Liver (tissue), 9 donors: ENCODE data around the gene CCDC102B. TPM values are rescaled to one million over a fixed set of nuclear protein-coding genes. Genes with fewer than 3 reads are reported as not detected.

Source experiments
- DNase-seq: peaks from one replicate; pipeline ENCODE4 v3.0.0-alpha.2; 2017; ENCODE audit warnings: low spot score
- H3K27ac ChIP-seq, 2 donors: one replicate each; pipeline ENCODE4 v1.7.0; 2013; ENCODE audit warnings: inconsistent platforms in 2 of 2, low read length in 2 of 2, control low read depth in 1 of 2, low read depth in 1 of 2, mild to moderate bottlenecking in 1 of 2
- H3K27me3 ChIP-seq, 4 donors: one replicate each; pipeline versions ENCODE4 v1.6.1 to v1.7.0; 2013; ENCODE audit warnings: low read length in 3 of 4, inconsistent platforms in 1 of 4, mild to moderate bottlenecking in 1 of 4, moderate library complexity in 1 of 4; ENCODE audit not compliant: control insufficient read depth in 4 of 4, insufficient read depth in 4 of 4
- H3K36me3 ChIP-seq, 4 donors: one replicate each; pipeline versions ENCODE4 v1.6.1 to v1.7.0; 2013; ENCODE audit warnings: low read length in 3 of 4, mild to moderate bottlenecking in 3 of 4, low read depth in 1 of 4, moderate library complexity in 1 of 4; ENCODE audit not compliant: control insufficient read depth in 4 of 4, insufficient read depth in 3 of 4
- H3K4me1 ChIP-seq, 4 donors: one replicate each; pipeline versions ENCODE4 v1.6.1 to v1.7.0; 2013; ENCODE audit warnings: low read length in 3 of 4, mild to moderate bottlenecking in 3 of 4, moderate library complexity in 1 of 4; ENCODE audit not compliant: control insufficient read depth in 4 of 4, insufficient read depth in 4 of 4
- H3K4me3 ChIP-seq, 3 donors: one replicate each; pipeline versions ENCODE4 v1.6.1 to v1.7.0; 2013; ENCODE audit warnings: low read length in 3 of 3, control low read depth in 1 of 3, low read depth in 1 of 3, mild to moderate bottlenecking in 1 of 3
- H3K9ac ChIP-seq, 2 donors: one replicate each; pipeline ENCODE4 v1.7.0; 2013; ENCODE audit warnings: low read length in 2 of 2, mild to moderate bottlenecking in 2 of 2, moderate library complexity in 2 of 2, control low read depth in 1 of 2, low read depth in 1 of 2
- H3K9me3 ChIP-seq, 4 donors: one replicate each; pipeline versions ENCODE4 v1.6.1 to v1.7.0; 2013; ENCODE audit warnings: low read length in 3 of 4; ENCODE audit not compliant: control insufficient read depth in 4 of 4
- ATF3 ChIP-seq: IDR thresholded peaks from 2 replicates; pipeline ENCODE4 v1.6.1; 2016; ENCODE audit warnings: antibody characterized with exemption
- CTCF ChIP-seq: fragments of 150-350 bp; IDR thresholded peaks from 2 replicates; pipeline ENCODE4 v1.5.1; 2017; ENCODE audit warnings: improper control_type of control experiment, low read depth, low read length; ENCODE audit not compliant: missing input control
- EGR1 ChIP-seq, 2 donors: IDR thresholded peaks; 2 replicates each; pipeline ENCODE4 v1.6.1; 2016 to 2018; ENCODE audit warnings: antibody characterized with exemption in 2 of 2, low read depth in 2 of 2
- FOXA1 ChIP-seq: IDR thresholded peaks from 2 replicates; pipeline ENCODE4 v1.6.1; 2016; ENCODE audit warnings: antibody characterized with exemption
- FOXA2 ChIP-seq: IDR thresholded peaks from 2 replicates; pipeline ENCODE4 v1.6.1; 2016; ENCODE audit warnings: antibody characterized with exemption
- GABPA ChIP-seq, 2 donors: IDR thresholded peaks in 1 of 2; conservative IDR thresholded peaks in 1 of 2; 2 replicates each; pipeline ENCODE4 v1.6.1; 2016; ENCODE audit warnings: antibody characterized with exemption in 2 of 2, mild to moderate bottlenecking in 1 of 2, moderate library complexity in 1 of 2
- HNF4A ChIP-seq, 2 donors: conservative IDR thresholded peaks; 2 replicates each; pipeline ENCODE4 v1.6.1; 2016; ENCODE audit warnings: antibody characterized with exemption in 2 of 2, mild to moderate bottlenecking in 2 of 2
- HNF4G ChIP-seq: IDR thresholded peaks from 2 replicates; pipeline ENCODE4 v1.6.1; 2016; ENCODE audit warnings: antibody characterized with exemption
- JUND ChIP-seq, 2 donors: IDR thresholded peaks; 2 replicates each; pipeline ENCODE4 v1.6.1; 2016; ENCODE audit warnings: antibody characterized with exemption in 2 of 2
- MAX ChIP-seq: IDR thresholded peaks from 2 replicates; pipeline ENCODE4 v1.6.1; 2016; ENCODE audit warnings: antibody characterized with exemption
- NR2F2 ChIP-seq: IDR thresholded peaks from 2 replicates; pipeline ENCODE4 v1.6.1; 2016; ENCODE audit warnings: antibody characterized with exemption
- RAD21 ChIP-seq, 2 donors: IDR thresholded peaks; 2 replicates each; pipeline ENCODE4 v1.6.1; 2016; ENCODE audit warnings: antibody characterized with exemption in 2 of 2, mild to moderate bottlenecking in 2 of 2
- REST ChIP-seq: IDR thresholded peaks from 2 replicates; pipeline ENCODE4 v1.6.1; 2016; ENCODE audit warnings: antibody characterized with exemption, mild to moderate bottlenecking
- RXRA ChIP-seq, 2 donors: IDR thresholded peaks; 2 replicates each; pipeline ENCODE4 v1.6.1; 2017 to 2018; ENCODE audit warnings: antibody characterized with exemption in 2 of 2, mild to moderate bottlenecking in 1 of 2
- SP1 ChIP-seq: IDR thresholded peaks from 2 replicates; pipeline ENCODE4 v1.6.1; 2018; ENCODE audit warnings: antibody characterized with exemption, mild to moderate bottlenecking
- TAF1 ChIP-seq: conservative IDR thresholded peaks from 2 replicates; pipeline ENCODE4 v1.6.1; 2016; ENCODE audit warnings: antibody characterized with exemption, mild to moderate bottlenecking
- YY1 ChIP-seq: IDR thresholded peaks from 2 replicates; pipeline ENCODE4 v1.6.1; 2016; ENCODE audit warnings: antibody characterized with exemption, mild to moderate bottlenecking
- ZBTB33 ChIP-seq: IDR thresholded peaks from 2 replicates; pipeline ENCODE4 v1.6.1; 2016; ENCODE audit warnings: antibody characterized with exemption
- WGBS: extraction: QIAGEN DNeasy Blood & Tissue Kit; methylation state at CpG from one replicate; pipeline ENCODE4 v1.1.7; 2013; 5-methylcytosine and 5-hydroxymethylcytosine counted together
- polyA plus RNA-seq, 2 donors: library from polyadenylated mRNA; stranded (reverse) in 1 of 2; unstranded in 1 of 2; fragments of 200-250 nt in 1 of 2; fragments of >200 nt in 1 of 2; fragmentation: Nextera tagmentation in 1 of 2; extraction: Ambion mirVana in 1 of 2; gene quantifications; one replicate each; pipeline versions ENCODE4 v1.2.1 to v1.2.3, GENCODE V29; 2013 to 2015
- total RNA-seq, 2 donors: library from RNA; depleted of rRNA; stranded (reverse); fragments of >200 nt; gene quantifications; one replicate each; pipeline ENCODE4 v1.2.3, GENCODE V29; 2014
- donor health status: healthy.
- donor health status: healthy.
- donor health status: healthy.
- donor health status: healthy.
- donor health status: healthy.

CCDC102B gene
- total and polyA plus RNA-seq, 4 donors: 0.54 to 4.5 (median 1.4) TPM

- Histone ChIP-seq H3K27me3 (no peaks in the 10 kb centered on the region), H3K27ac (no peak overlapping the region), H3K4me1 (no peaks in the 10 kb centered on the region), H3K36me3 (no peaks in the 10 kb centered on the region), H3K9ac (no peak overlapping the region), H3K4me3 (no peak overlapping the region), H3K9me3 (no peaks in the 10 kb centered on the region)
- DNase-seq: no peak
- TF ChIP-seq CTCF (peak; percentile 73), HNF4A (conservative IDR thresholded peaks at IDR 0.05) (no peak), RAD21 (IDR thresholded peaks at IDR 0.05) (peak; percentile 94)
- WGBS: 13% methylated on average over 1 of the region's 1 CpG
Measured at GRCh38 chr18:68925268-68925667, 127.4 kb downstream of the CCDC102B start.

- 85% methylated on average over 6 of the region's 6 CpGs for WGBS
- DNase-seq: no peak
- Histone ChIP-seq H3K9me3 (no peaks in the 10 kb centered on the region), H3K4me1 (no peaks in the 10 kb centered on the region), H3K27me3 (no peaks in the 10 kb centered on the region), H3K27ac (no peak overlapping the region), H3K36me3 (no peaks in the 10 kb centered on the region), H3K9ac (no peak overlapping the region), H3K4me3 (no peak overlapping the region)
- TF ChIP-seq HNF4G (no peak), TAF1 (no peak), CTCF (no peak), MAX (no peak), ZBTB33 (no peak), SP1 (no peak), ATF3 (no peak), EGR1 (IDR thresholded peaks at IDR 0.05; ENCODE audit: low read depth in 2 of 2) (no peak), RXRA (IDR thresholded peaks at IDR 0.05) (no peak), HNF4A (conservative IDR thresholded peaks at IDR 0.05) (no peak), YY1 (no peak), GABPA (IDR thresholded peaks at IDR 0.05 in 1 of 2, conservative IDR thresholded peaks at IDR 0.05 in 1 of 2) (no peak), FOXA1 (no peak), JUND (IDR thresholded peaks at IDR 0.05) (no peak), NR2F2 (no peak), FOXA2 (no peak), RAD21 (IDR thresholded peaks at IDR 0.05) (no peak), REST (no peak)
Measured at GRCh38 chr18:68928762-68929675, 131.1 kb downstream of the CCDC102B start.
